Caco-2 (cell line): ENCODE results near the gene COG3. TPM values are rescaled to one million over a fixed set of nuclear protein-coding genes. Genes with fewer than 3 reads are reported as not detected.

ENCODE experiments used
- BruUV-seq: library from RNA; stranded (reverse); fragments of 400-500 nt; replicated peaks from 2 replicates; lab custom pipeline; 2021; lab: Mats Ljungman, UMichigan
- CTCF ChIA-PET: fragments of 300-600 bp; sonication (Branson Sonifier 250); formaldehyde crosslinking; loops from one replicate; lab custom pipeline; 2022; ENCODE audit warnings: antibody characterized with exemption; lab: Charles Lee
- POLR2A ChIA-PET: fragments of 300-600 bp; sonication (Branson Sonifier 250); formaldehyde crosslinking; loops from one replicate; lab custom pipeline; 2022; ENCODE audit warnings: antibody characterized with exemption; lab: Charles Lee
- DNase-seq, 2 experiments: peaks; one replicate each; pipeline versions ENCODE4 v3.0.0 to v3.0.0-alpha.2; 2020 to 2022
- H3K27me3 ChIP-seq: replicated peaks from 2 replicates; pipeline ENCODE4 v1.6.0; 2011; ENCODE audit warnings: low read length; ENCODE audit not compliant: control insufficient read depth, insufficient read depth
- H3K36me3 ChIP-seq: 2 replicates; pipeline ENCODE4 v1.5.1; 2011; ENCODE audit warnings: low read length; ENCODE audit not compliant: control insufficient read depth, insufficient read depth
- H3K4me1 ChIP-seq: fragments of 250-450 bp; sonication (Bioruptor Pico); 2 replicates; pipeline ENCODE4 v1.5.1; 2020; ENCODE audit warnings: mild to moderate bottlenecking
- H3K4me3 ChIP-seq: 2 replicates; pipeline ENCODE4 v1.5.1; 2011; ENCODE audit warnings: low read depth, mild to moderate bottlenecking, control low read depth, low read length
- H3K9me3 ChIP-seq: fragments of 250-450 bp; sonication (Bioruptor Pico); 2 replicates; pipeline ENCODE4 v1.5.1; 2020; ENCODE audit warnings: mild to moderate bottlenecking, moderate library complexity
- H3K27ac Mint-ChIP-seq: one replicate; pipeline ENCODE4 v1.8.0; 2022; ENCODE audit warnings: mixed read lengths; ENCODE audit not compliant: unreplicated experiment
- H3K27me3 Mint-ChIP-seq: one replicate; pipeline ENCODE4 v1.8.0; 2022; ENCODE audit warnings: mixed read lengths; ENCODE audit not compliant: insufficient read depth, unreplicated experiment
- H3K36me3 Mint-ChIP-seq: one replicate; pipeline ENCODE4 v1.8.0; 2022; ENCODE audit warnings: mild to moderate bottlenecking, mixed read lengths; ENCODE audit not compliant: insufficient read depth, unreplicated experiment
- H3K4me1 Mint-ChIP-seq: one replicate; pipeline ENCODE4 v1.8.0; 2022; ENCODE audit warnings: low read depth, mixed read lengths; ENCODE audit not compliant: unreplicated experiment
- H3K4me3 Mint-ChIP-seq: one replicate; pipeline ENCODE4 v1.8.0; 2022; ENCODE audit warnings: mild to moderate bottlenecking, moderate library complexity, mixed read lengths; ENCODE audit not compliant: unreplicated experiment
- H3K9me3 Mint-ChIP-seq: one replicate; pipeline ENCODE4 v1.8.0; 2022; ENCODE audit warnings: mixed read lengths; ENCODE audit not compliant: unreplicated experiment
- CTCF ChIP-seq, 2 experiments: fragments of 200-600 bp in 1 of 2; IDR thresholded peaks; 1 replicate in 1 of 2; 2 replicates in 1 of 2; pipeline versions ENCODE4 v1.5.1 to v1.8.0; 2011 to 2022; ENCODE audit warnings: antibody characterized with exemption in 1 of 2, control low read depth in 1 of 2, inconsistent platforms in 1 of 2, low read depth in 1 of 2, low read length in 1 of 2, mild to moderate bottlenecking in 1 of 2, moderate library complexity in 1 of 2; ENCODE audit not compliant: insufficient read depth in 1 of 2, severe bottlenecking in 1 of 2, unreplicated experiment in 1 of 2
- intact Hi-C: fragments of 100-400 bp; cut with micrococcal nuclease; formaldehyde crosslinking; loops from one replicate; pipeline ENCODE4 v1.10.0; 2022; ENCODE audit not compliant: unreplicated experiment
- total RNA-seq: library from RNA; stranded (reverse); gene quantifications from 2 replicates; pipeline ENCODE4 v1.2.3, GENCODE V29; 2022

The COG3 gene
- total RNA-seq, 1 experiment from 2014 or later: 35.8 TPM

DNA sequence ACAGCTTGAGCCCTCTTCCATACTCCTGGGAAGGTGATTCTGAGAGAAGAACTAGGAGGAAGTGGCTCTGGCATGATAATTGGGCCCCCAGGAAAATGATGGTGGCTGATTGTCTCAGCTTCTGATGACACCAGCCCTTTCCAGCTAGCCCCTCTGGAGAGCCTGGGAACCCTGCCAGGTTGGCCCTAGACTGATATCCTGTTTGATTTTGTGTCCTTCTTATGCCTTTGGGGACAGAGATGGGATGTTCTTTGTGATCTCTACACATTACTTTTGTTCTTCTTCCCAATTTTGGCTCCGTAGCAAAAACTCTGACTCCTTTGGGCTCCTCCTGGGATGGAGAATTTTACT, 111.1 kb downstream of the COG3 start:
- DNase-seq: no peak
- POLR2A ChIA-PET: no interaction called here
- Mint-ChIP-seq H3K27ac (no peak overlapping the region), H3K27me3 (no peaks in the 10 kb centered on the region), H3K4me3 (no peak overlapping the region), H3K4me1 (peaks cover 10% of the 10 kb centered on the region), H3K36me3 (no peaks in the 10 kb centered on the region), H3K9me3 (peaks cover 5% of the 10 kb centered on the region)
- intact Hi-C loops: no loop called here
- Histone ChIP-seq H3K36me3 (no peaks in the 10 kb centered on the region), H3K4me3 (no peak overlapping the region), H3K4me1 (no peaks in the 10 kb centered on the region), H3K9me3 (no peaks in the 10 kb centered on the region), H3K27me3 (no peaks in the 10 kb centered on the region)
- TF ChIP-seq CTCF (IDR thresholded peaks at IDR 0.05; ENCODE audit: insufficient read depth in 1 of 2, low read depth in 1 of 2, low read length in 1 of 2, severe bottlenecking in 1 of 2, unreplicated experiment in 1 of 2): no peak
- CTCF ChIA-PET: no interaction called here
- BruUV-seq: no TSS peak

GRCh38 chr13:45576466-45576865, 111.7 kb downstream of the COG3 start:
- H3K27me3 Mint-ChIP-seq: no peaks in the 10 kb centered on the region
- Histone ChIP-seq H3K4me1 (no peaks in the 10 kb centered on the region), H3K4me3 (no peak overlapping the region), H3K9me3 (no peaks in the 10 kb centered on the region), H3K27me3 (no peaks in the 10 kb centered on the region), H3K36me3 (no peaks in the 10 kb centered on the region)
- peaks cover 3% of the 10 kb centered on the region for H3K4me1 Mint-ChIP-seq
- intact Hi-C loops: no loop called here
- H3K4me3 Mint-ChIP-seq: no peak overlapping the region
- DNase-seq: no peak
- ChIA-PET CTCF (no interaction called here), POLR2A (no interaction called here)
- H3K9me3 Mint-ChIP-seq: no peaks in the 10 kb centered on the region
- H3K36me3 Mint-ChIP-seq: no peaks in the 10 kb centered on the region
- TF ChIP-seq CTCF (IDR thresholded peaks at IDR 0.05; ENCODE audit: insufficient read depth in 1 of 2, low read depth in 1 of 2, low read length in 1 of 2, severe bottlenecking in 1 of 2, unreplicated experiment in 1 of 2): no peak
- no TSS peak for BruUV-seq
- H3K27ac Mint-ChIP-seq: no peak overlapping the region

DNA sequence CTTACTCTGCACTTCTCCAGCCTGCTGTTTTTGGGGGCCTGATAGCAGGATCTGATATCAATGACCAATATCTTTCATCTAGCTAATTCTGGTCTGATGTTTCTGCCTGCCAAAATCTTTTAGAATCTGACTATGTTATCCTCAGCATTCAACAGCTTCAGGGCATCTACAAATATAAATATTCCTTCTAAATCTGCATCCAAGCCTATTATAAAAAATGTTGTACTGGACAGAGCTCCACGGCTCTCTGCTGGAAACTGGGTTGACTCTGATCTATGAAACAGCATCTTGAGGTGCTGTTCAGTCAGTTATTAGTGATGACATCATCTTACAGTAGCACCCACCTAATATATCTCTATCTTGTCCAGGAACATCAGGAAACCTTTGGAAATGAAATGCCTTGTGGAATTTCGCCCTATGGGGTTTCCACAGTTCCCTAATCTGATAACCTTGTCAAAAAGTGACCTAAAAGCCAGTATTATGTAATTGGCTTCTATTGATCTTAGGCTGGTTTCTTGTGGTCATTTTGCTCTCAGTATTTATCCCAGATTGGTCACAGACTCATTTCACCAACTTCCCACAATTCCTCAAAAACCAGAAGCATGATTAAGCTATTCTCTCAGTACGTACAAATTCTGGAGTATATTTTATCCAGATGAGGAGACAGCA, 117.8 kb downstream of the COG3 start:
- intact Hi-C loops: loop anchor here (5.0 kb wide), 1 partner anchor 70 kb away; no protein-coding TSS in a partner anchor
- Mint-ChIP-seq H3K4me3 (no peak overlapping the region), H3K4me1 (peaks cover 6% of the 10 kb centered on the region), H3K36me3 (no peaks in the 10 kb centered on the region), H3K27me3 (no peaks in the 10 kb centered on the region), H3K27ac (no peak overlapping the region), H3K9me3 (peaks cover 13% of the 10 kb centered on the region)
- CTCF ChIA-PET: interaction anchor here (0.9 kb wide), 1 partner anchor 29 kb away, joined by 3 read pairs; no protein-coding TSS in a partner anchor
- H3K4me3 ChIP-seq: no peak overlapping the region
- TF ChIP-seq CTCF (IDR thresholded peaks at IDR 0.05; ENCODE audit: insufficient read depth in 1 of 2, low read depth in 1 of 2, low read length in 1 of 2, severe bottlenecking in 1 of 2, unreplicated experiment in 1 of 2): no peak
- no peak for DNase-seq
- no peaks in the 10 kb centered on the region for H3K36me3 ChIP-seq
- no peaks in the 10 kb centered on the region for H3K27me3 ChIP-seq
- H3K4me1 ChIP-seq: 0 out of 2 replicates have a peak, but pooled peaks cover 8% of the 10 kb centered on the region
- BruUV-seq: no TSS peak
- H3K9me3 ChIP-seq: no peaks in the 10 kb centered on the region
- POLR2A ChIA-PET: no interaction called here
